ENCODE data around the gene SLCO3A1.

SLCO3A1 gene

GRCh38 chr15:92079647-92080255 lies 226.2 kb downstream of the SLCO3A1 start:
- TF ChIP-seq CTCF (conservative IDR thresholded peaks at IDR 0.05; ENCODE audit: low read length) (no peak), EZH2phosphoT487 (IDR thresholded peaks at IDR 0.05; ENCODE audit: borderline replicate concordance) (no peak)
- no peaks in the 10 kb centered on the region for H4K20me1 ChIP-seq (ENCODE audit: insufficient read depth, low read length, poor library complexity, severe bottlenecking)
- H2AFZ ChIP-seq (ENCODE audit: low read length), result no peak overlapping the region
- H3K27me3 ChIP-seq (ENCODE audit: insufficient read depth, low read length, poor library complexity, severe bottlenecking), result no peaks in the 10 kb centered on the region
- H3K9ac ChIP-seq (ENCODE audit: low read depth, low read length, poor library complexity, severe bottlenecking), result no peak overlapping the region
- H3K4me3 ChIP-seq (ENCODE audit: low read length, poor library complexity, severe bottlenecking), result no peak overlapping the region
- no peaks in the 10 kb centered on the region for H3K36me3 ChIP-seq (ENCODE audit: insufficient read depth, low read length)
- no peaks in the 10 kb centered on the region for H3K9me3 ChIP-seq (ENCODE audit: insufficient read depth, low read depth, low read length)
- H3K4me1 ChIP-seq (ENCODE audit: insufficient read depth, low read length, poor library complexity, severe bottlenecking), result peaks cover 13% of the 10 kb centered on the region
- no peaks in the 10 kb centered on the region for H3K79me2 ChIP-seq (ENCODE audit: insufficient read depth, low read length)
- no peak overlapping the region for H3K4me2 ChIP-seq (ENCODE audit: low read depth, low read length, poor library complexity, severe bottlenecking)
- no peaks in the 10 kb centered on the region for H3F3A ChIP-seq (ENCODE audit: low read depth)
- no peaks in the 10 kb centered on the region for H3K9me2 ChIP-seq (replicated peaks; ENCODE audit: low read depth, low read length)

GRCh38 chr15:92082006-92082843 lies 228.7 kb downstream of the SLCO3A1 start:
- H3K9me2 ChIP-seq (replicated peaks; ENCODE audit: low read depth, low read length), result no peaks in the 10 kb centered on the region
- no peaks in the 10 kb centered on the region for H4K20me1 ChIP-seq (ENCODE audit: insufficient read depth, low read length, poor library complexity, severe bottlenecking)
- H3K9ac ChIP-seq (ENCODE audit: low read depth, low read length, poor library complexity, severe bottlenecking), result no peak overlapping the region
- no peak overlapping the region for H3K4me2 ChIP-seq (ENCODE audit: low read depth, low read length, poor library complexity, severe bottlenecking)
- H3F3A ChIP-seq (ENCODE audit: low read depth), result no peaks in the 10 kb centered on the region
- no peak for TF ChIP-seq EZH2phosphoT487 (IDR thresholded peaks at IDR 0.05; ENCODE audit: borderline replicate concordance)
- peak; percentile 97 for TF ChIP-seq CTCF (conservative IDR thresholded peaks at IDR 0.05; ENCODE audit: low read length)
- no peaks in the 10 kb centered on the region for H3K4me1 ChIP-seq (ENCODE audit: insufficient read depth, low read length, poor library complexity, severe bottlenecking)
- H3K36me3 ChIP-seq (ENCODE audit: insufficient read depth, low read length), result no peaks in the 10 kb centered on the region
- no peak overlapping the region for H2AFZ ChIP-seq (ENCODE audit: low read length)
- H3K4me3 ChIP-seq (ENCODE audit: low read length, poor library complexity, severe bottlenecking), result no peak overlapping the region
- H3K79me2 ChIP-seq (ENCODE audit: insufficient read depth, low read length), result no peaks in the 10 kb centered on the region
- no peaks in the 10 kb centered on the region for H3K9me3 ChIP-seq (ENCODE audit: insufficient read depth, low read depth, low read length)
- H3K27me3 ChIP-seq (ENCODE audit: insufficient read depth, low read length, poor library complexity, severe bottlenecking), result no peaks in the 10 kb centered on the region

DNA sequence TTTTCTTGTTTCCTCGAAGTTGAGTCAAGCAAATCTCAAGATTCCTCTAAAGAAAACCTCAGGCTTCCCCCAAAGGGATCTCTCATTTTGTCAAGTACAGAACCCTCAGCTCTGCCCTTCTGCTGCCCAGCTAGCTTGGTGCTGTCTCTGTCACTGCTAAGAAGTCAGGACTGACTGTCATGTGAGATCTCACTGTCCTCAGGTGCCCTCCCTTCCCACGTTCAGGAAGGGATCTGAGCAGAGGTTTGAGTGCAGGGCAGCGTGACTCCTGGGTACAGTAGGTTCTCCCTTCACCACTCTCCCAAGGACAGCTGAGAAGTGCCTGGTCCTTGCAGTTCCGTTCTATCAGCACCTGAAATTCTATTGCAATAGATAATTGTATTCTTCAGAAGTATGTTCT lies 229.7 kb downstream of the SLCO3A1 start:
- Histone ChIP-seq H3K36me3 (ENCODE audit: insufficient read depth, low read length) (no peaks in the 10 kb centered on the region), H3K9me2 (replicated peaks; ENCODE audit: low read depth, low read length) (no peaks in the 10 kb centered on the region), H2AFZ (ENCODE audit: low read length) (no peak overlapping the region), H3F3A (ENCODE audit: low read depth) (no peaks in the 10 kb centered on the region), H3K4me1 (ENCODE audit: insufficient read depth, low read length, poor library complexity, severe bottlenecking) (no peaks in the 10 kb centered on the region), H3K79me2 (ENCODE audit: insufficient read depth, low read length) (no peaks in the 10 kb centered on the region), H3K9ac (ENCODE audit: low read depth, low read length, poor library complexity, severe bottlenecking) (no peak overlapping the region), H3K27me3 (ENCODE audit: insufficient read depth, low read length, poor library complexity, severe bottlenecking) (no peaks in the 10 kb centered on the region), H3K4me3 (ENCODE audit: low read length, poor library complexity, severe bottlenecking) (no peak overlapping the region), H4K20me1 (ENCODE audit: insufficient read depth, low read length, poor library complexity, severe bottlenecking) (no peaks in the 10 kb centered on the region), H3K9me3 (ENCODE audit: insufficient read depth, low read depth, low read length) (no peaks in the 10 kb centered on the region), H3K4me2 (ENCODE audit: low read depth, low read length, poor library complexity, severe bottlenecking) (no peak overlapping the region)
- TF ChIP-seq CTCF (conservative IDR thresholded peaks at IDR 0.05; ENCODE audit: low read length) (no peak), EZH2phosphoT487 (IDR thresholded peaks at IDR 0.05; ENCODE audit: borderline replicate concordance) (no peak)

Data from Loucy (cell line).